GM19397 (cell line): ENCODE data around the gene SSX2IP.
"Not testable (repeated sequence)": the region's sequence is repeated elsewhere in the genome, so short reads cannot be mapped to it uniquely, and the experiment has no call there.

Experiments
- ATAC-seq: cut with Tn5 transposase; IDR thresholded peaks from one replicate; pipeline ENCODE4 v1.9.1; 2021; ENCODE audit warnings: mild to moderate bottlenecking, moderate library complexity; ENCODE audit not compliant: unreplicated experiment

The SSX2IP gene

DNA sequence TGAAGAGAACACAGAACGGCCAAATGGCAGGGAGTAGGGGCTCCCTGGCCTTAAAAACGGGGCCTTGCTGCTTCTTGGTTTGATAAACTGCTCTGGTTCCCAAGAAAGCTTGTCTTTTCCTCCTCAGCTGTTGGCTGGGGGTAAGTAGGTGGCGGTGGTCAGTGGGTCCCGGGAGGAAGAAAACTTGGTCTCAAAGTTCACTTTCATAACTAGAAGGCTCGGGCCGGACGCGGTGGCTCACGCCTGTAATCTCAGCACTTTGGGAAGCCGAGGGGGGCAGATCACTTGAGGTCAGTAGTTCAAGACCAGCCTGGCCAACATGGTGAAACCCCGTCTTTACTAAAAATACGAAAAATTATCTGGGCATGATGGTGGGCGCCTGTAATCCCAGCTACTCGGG, 68.7 kb downstream of the SSX2IP start:
- no peak for ATAC-seq

- ATAC-seq = peak; percentile 95
Measured at GRCh38 chr1:84620720-84621313, 69.4 kb downstream of the SSX2IP start.

DNA sequence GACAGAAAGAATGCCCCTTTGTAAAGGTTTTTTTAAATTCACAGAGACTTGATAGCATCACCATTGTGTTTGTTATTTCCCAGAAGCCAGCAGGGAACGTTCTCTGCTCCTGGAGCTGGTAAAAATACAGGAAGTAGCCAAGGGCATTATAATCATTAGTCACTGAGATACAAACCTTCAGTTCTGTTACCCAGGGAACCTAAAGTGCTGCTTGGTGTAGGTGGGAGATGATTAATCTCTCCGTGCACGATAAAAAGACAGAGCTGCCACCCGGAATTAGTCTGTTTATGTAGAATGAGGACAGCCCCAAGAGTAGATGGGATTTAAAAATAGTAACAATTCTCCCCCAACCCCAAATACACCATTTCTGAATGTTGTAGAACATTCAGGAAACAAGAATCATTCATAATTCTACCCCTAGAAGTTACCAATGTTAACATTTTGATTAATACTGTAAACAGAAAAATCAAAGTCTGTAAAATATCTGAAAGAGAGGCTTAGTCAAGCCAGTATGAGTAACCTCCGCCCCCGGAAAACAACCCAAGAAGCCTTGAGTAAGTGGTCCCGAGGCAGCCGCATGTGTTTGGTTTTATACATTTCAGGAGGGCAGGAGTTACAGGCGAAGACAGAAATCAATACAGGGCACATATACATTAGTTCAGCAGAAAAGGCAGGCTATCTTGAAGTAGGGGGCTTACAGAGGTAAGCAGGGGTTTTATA, 70.7 kb downstream of the SSX2IP start:
- ATAC-seq = no peak

DNA sequence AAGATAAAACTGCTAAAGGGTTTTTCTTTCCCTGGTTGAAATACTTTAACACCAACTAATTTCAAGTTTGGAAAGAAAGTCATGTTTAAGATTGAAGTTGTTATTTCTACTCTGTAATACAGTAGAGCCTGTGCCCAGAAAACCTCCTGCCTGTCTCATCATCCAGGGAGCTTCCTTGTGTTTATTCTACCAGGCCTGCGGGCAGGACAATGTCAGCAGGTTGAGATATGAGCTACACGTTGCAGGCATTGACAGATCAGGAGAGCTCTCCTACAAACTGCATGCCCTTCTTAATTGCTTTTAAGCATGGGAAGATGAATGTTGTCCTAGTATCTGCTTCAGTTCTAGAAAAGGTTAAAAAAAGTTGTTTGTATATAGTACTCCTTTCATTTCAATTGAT, 72.9 kb downstream of the SSX2IP start:
- ATAC-seq = no peak

GRCh38 chr1:84615790-84616189, 74.5 kb downstream of the SSX2IP start:
- ATAC-seq = no peak

GRCh38 chr1:84613887-84614286, 76.4 kb downstream of the SSX2IP start:
- ATAC-seq = no peak

GRCh38 chr1:84613026-84613425, 77.2 kb downstream of the SSX2IP start:
- ATAC-seq = no peak

- no peak for ATAC-seq
Measured at GRCh38 chr1:84611796-84612195, 78.5 kb downstream of the SSX2IP start.

- no peak for ATAC-seq
Measured at GRCh38 chr1:84611091-84611490, 79.2 kb downstream of the SSX2IP start.

GRCh38 chr1:84606977-84607376, 83.3 kb downstream of the SSX2IP start:
- no peak for ATAC-seq

DNA sequence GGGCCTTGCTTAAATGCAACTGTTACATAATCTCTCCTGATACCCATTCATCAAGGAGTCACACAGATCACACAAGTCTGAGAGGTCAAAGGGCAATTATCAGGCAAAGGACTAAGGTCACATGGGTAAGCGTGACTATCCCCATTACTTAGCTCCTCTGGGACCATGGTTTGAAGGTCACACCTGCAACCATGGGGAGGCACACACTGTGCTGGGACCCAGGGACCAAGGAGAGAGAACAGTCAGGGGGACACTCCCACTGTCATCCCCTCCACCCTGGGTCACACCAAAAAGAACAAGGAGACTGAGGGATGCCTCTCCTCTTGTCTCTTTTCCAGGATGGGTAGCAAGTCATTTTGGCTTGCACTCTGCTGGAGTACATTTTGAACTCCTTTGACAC, 85.1 kb downstream of the SSX2IP start:
- ATAC-seq = no peak

DNA sequence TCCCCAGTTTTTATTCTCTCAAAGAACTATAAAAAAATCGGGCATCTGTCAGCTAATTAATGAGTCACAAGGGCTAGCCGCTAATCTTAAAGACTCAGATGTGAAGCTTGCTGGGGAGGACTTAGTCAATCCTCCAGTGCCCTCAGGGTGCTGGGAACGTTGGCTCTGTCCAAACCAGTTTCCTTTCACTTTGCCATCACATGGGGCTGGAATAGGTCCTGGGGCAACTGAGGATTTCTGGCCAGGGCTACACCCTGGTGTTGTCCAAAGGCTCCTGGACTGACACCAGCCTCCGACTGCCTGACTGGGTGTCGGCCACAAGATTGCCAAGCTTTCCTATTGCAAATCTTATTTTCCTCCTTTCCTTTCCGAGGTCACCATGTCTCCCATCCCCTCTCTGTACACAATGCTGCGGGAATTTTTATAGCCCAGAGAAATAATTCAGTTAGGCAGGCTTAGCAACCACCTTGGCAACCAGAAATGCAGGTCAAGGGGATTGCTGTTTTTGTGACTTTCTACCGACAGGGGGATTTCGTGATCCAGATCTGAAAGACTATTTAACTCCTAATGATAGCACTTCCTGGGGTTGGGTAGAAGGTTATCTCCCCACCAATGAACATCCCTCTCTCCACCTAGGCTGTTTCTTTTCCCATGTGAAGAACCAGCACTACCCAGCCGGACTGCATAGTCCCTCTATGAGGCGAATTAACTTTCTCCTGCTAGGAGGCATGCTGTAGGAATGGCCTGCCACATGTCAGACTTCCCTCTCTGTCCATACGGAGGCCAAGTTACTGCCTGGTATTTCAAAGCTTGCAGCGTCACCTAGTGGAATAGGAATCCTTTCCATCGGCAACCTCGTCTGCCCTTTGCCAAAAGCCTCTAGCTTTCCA, 86.1 kb downstream of the SSX2IP start:
- no peak for ATAC-seq

DNA sequence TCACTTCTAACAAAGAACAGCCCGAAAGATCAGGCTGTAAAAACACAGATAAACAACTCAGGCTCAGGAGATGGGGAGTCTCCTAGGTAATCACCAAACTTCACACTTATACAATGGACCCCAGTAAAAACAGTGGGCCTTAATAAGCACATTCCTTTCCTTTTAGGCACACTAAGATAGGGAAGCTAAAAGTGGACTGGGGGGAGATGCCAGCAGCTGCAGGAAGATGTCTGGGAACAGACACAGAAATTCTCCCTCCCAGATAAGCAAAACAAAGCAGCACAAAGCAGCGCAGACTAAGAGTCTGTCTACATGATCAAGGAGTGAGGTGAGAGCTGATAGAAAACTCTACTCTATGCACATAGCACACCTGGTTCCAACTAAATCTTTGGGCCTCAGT, 87.0 kb downstream of the SSX2IP start:
- ATAC-seq = no peak

GRCh38 chr1:84600796-84601195, 89.5 kb downstream of the SSX2IP start:
- no peak for ATAC-seq

DNA sequence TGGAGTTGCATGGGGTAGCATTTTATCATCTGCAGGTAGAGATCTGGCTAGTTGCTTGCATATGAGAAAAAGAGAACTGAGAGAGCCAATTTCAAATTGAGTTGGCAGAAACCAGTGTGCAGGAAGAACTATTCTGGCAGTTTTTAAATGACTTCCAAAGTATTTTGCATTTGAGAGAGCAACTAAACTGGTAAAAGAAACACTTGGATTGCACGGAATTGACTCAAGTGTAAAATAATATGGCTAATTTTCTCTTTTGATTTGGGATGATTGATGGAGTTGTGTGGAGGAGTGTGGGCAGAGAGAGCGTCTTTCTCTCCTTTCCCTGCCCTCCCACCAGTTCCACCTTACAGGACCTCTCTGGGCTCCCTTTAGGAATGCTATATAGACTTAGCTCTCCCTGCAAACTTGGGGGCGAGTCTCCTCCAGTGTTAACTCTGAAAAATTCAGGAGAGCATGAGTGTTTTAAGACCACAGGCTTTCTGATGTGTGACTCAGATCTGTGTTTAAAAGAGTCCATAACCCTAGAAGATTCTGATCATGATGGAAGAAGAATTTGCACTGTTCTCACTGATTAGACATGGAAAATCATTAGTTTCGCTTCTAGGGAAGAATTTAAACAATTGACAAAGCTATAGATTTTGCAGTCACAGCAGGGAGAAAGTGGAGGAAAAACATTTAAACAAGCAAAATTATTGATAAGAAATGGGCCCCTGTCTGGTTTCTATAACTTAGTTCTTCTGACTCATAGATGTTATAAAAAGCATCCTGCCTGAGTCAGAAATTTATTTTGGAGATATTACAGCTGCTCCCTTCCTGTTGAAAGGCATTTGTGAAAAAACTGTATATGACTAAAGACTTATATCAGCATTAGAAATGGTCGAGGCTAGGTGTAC, 91.2 kb downstream of the SSX2IP start:
- peak; percentile 63 for ATAC-seq

- no peak for ATAC-seq
Measured at GRCh38 chr1:84598418-84598817, 91.8 kb downstream of the SSX2IP start.

DNA sequence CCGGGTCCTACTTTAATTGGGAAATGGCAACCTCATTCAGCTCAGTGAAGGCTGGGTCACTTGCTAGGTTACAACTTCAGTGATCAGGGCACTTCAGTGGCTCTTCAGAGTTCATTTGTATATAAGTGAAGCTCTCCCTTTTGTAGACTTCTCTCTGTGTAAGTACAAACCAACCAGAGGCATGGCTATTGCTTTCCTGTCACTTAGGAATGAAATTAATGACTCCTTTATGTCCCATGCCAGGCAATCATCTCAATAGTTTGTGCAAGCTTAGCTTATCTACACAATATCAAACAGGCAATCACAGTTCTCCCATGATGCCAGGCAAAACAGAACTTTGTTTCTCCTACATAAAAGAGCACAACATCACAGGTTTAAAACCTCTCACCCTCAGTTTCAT, 93.2 kb downstream of the SSX2IP start:
- ATAC-seq = no peak

DNA sequence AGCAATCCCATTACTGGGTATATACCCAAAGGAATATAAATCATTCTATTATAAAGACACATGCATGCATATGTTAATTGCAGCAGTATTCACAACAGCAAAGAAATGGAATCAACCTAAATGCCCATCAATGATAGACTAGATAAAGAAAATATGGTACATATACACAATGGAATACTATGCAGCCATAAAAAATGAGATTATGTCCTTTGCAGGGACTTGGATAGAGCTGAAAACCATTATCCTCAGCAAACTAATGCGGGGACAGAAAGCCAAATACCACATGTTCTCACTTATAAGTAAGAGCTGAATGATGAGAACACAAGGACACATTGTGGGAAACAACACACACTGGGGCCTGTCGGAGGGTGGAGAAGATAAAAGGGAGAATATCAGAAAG, 95.3 kb downstream of the SSX2IP start:
- ATAC-seq = not testable (repeated sequence)
